Activated CD4-positive, CD25-positive, alpha-beta regulatory T cell treated with anti-CD3 and anti-CD28 coated beads, Interleukin-2, amount 50 U/mL, for 16 hours (primary cell): ENCODE results near the gene LRRIQ3.

Source experiments
- DNase-seq: peaks from one replicate; pipeline ENCODE4 v3.0.0-alpha.2; 2020; ENCODE audit warnings: low read depth, low spot score

The LRRIQ3 gene

GRCh38 chr1:74113333-74113732 lies 84.6 kb downstream of the LRRIQ3 start:
- DNase-seq = no peak

- DNase-seq = no peak
Observed at GRCh38 chr1:74107394-74107793, 90.6 kb downstream of the LRRIQ3 start.

- DNase-seq = no peak
Observed at GRCh38 chr1:74091371-74091770, 106.6 kb downstream of the LRRIQ3 start.

GRCh38 chr1:74083128-74083527 lies 114.8 kb downstream of the LRRIQ3 start:
- no peak for DNase-seq

GRCh38 chr1:74065081-74065480 lies 132.9 kb downstream of the LRRIQ3 start:
- DNase-seq = no peak

- DNase-seq = no peak
Observed at GRCh38 chr1:74057719-74058118, 140.3 kb downstream of the LRRIQ3 start.

GRCh38 chr1:74053407-74053806 lies 144.6 kb downstream of the LRRIQ3 start:
- no peak for DNase-seq

GRCh38 chr1:74050386-74050785 lies 147.6 kb downstream of the LRRIQ3 start:
- DNase-seq = no peak

- no peak for DNase-seq
Observed at GRCh38 chr1:74038042-74038441, 159.9 kb downstream of the LRRIQ3 start.

- DNase-seq = no peak
Observed at GRCh38 chr1:74012583-74012982, 185.4 kb downstream of the LRRIQ3 start.

GRCh38 chr1:74011736-74012135 lies 186.2 kb downstream of the LRRIQ3 start:
- no peak for DNase-seq

- no peak for DNase-seq
Observed at GRCh38 chr1:74010206-74010605, 187.8 kb downstream of the LRRIQ3 start.

GRCh38 chr1:74005533-74005932 lies 192.4 kb downstream of the LRRIQ3 start:
- DNase-seq = no peak

GRCh38 chr1:74003806-74004205 lies 194.2 kb downstream of the LRRIQ3 start:
- DNase-seq = no peak

- no peak for DNase-seq
Observed at GRCh38 chr1:73998348-73998959, 199.5 kb downstream of the LRRIQ3 start.

GRCh38 chr1:73980324-73981040 lies 217.5 kb downstream of the LRRIQ3 start:
- no peak for DNase-seq

- DNase-seq = no peak
Observed at GRCh38 chr1:73979684-73980083, 218.3 kb downstream of the LRRIQ3 start.

GRCh38 chr1:73978964-73979363 lies 219.0 kb downstream of the LRRIQ3 start:
- DNase-seq = no peak
